HepG2 (cell line): ENCODE measurements around the gene ZCCHC3. TPM values are rescaled to one million over a fixed set of nuclear protein-coding genes. Genes with fewer than 3 reads are reported as not detected.
A peak's percentile ranks its signal among the peaks of the same experiment; 100 is the strongest.

Experiments used
- FOXK2 ChIP-seq: fragments of 450-650 bp; IDR thresholded peaks from 2 replicates; pipeline ENCODE4 v1.6.1; 2016
- KLF12 ChIP-seq: sonication (generic); formaldehyde crosslinking; IDR thresholded peaks from 2 replicates; pipeline ENCODE4 v1.4.0; 2020; ENCODE audit warnings: missing genetic modification reagents, borderline replicate concordance
- TSC22D2 ChIP-seq: sonication (generic); formaldehyde crosslinking; IDR thresholded peaks from 2 replicates; pipeline ENCODE4 v1.5.1; 2020; ENCODE audit warnings: missing genetic modification reagents, mild to moderate bottlenecking, borderline replicate concordance
- ZBTB1 ChIP-seq: sonication (generic); formaldehyde crosslinking; IDR thresholded peaks from 2 replicates; pipeline ENCODE4 v1.4.0; 2020; ENCODE audit warnings: missing genetic modification reagents, borderline replicate concordance
- ZNF230 ChIP-seq: sonication (generic); formaldehyde crosslinking; IDR thresholded peaks from 2 replicates; pipeline ENCODE4 v1.4.0; 2020; ENCODE audit warnings: mild to moderate bottlenecking, missing genetic modification reagents
- ZNF382 ChIP-seq: sonication (generic); formaldehyde crosslinking; IDR thresholded peaks from 2 replicates; pipeline ENCODE4 v1.5.0; 2020; ENCODE audit warnings: missing genetic modification reagents, mild to moderate bottlenecking, borderline replicate concordance
- ZNF530 ChIP-seq: sonication (generic); formaldehyde crosslinking; IDR thresholded peaks from 2 replicates; pipeline ENCODE4 v1.5.0; 2020; ENCODE audit warnings: low read depth, mild to moderate bottlenecking, missing genetic modification reagents
- ZNF83 ChIP-seq: sonication (generic); formaldehyde crosslinking; IDR thresholded peaks from 2 replicates; pipeline ENCODE4 v1.4.0; 2020; ENCODE audit warnings: missing genetic modification reagents, mild to moderate bottlenecking, borderline replicate concordance
- polyA plus RNA-seq, 8 experiments: library from polyadenylated mRNA; depleted of rRNA in 3 of 8; stranded (reverse) in 7 of 8; unstranded in 1 of 8; fragments of >200 nt; fragmentation: Illumina TruSeq in 4 of 8; extraction: Trizol in 4 of 8; gene quantifications; 2 replicates each; pipeline versions ENCODE4 v1.2.1 to v1.2.3, GENCODE V29; 2011 to 2016; ENCODE audit warnings: low read depth in 4 of 8, missing spikeins in 1 of 8, mixed read lengths in 1 of 8; ENCODE audit not compliant: insufficient read depth in 1 of 8
- total RNA-seq, 5 experiments: library from RNA; depleted of rRNA; stranded (reverse); fragments of >200 nt; fragmentation: Illumina TruSeq; extraction: Trizol; gene quantifications; 2 replicates each; pipeline ENCODE4 v1.2.3, GENCODE V29; 2016; ENCODE audit warnings: low read depth in 1 of 5
- TF ChIP-seq, protein P1 (sequence below): sonication (generic); formaldehyde crosslinking; IDR thresholded peaks from 2 replicates; pipeline ENCODE4 v1.4.0; 2020; ENCODE audit warnings: missing genetic modification reagents
- TF ChIP-seq, protein P2 (sequence below): IDR thresholded peaks from 2 replicates; pipeline ENCODE4 v1.4.0; 2020; ENCODE audit warnings: mild to moderate bottlenecking, missing genetic modification reagents
- TF ChIP-seq, protein P3 (sequence below): sonication (generic); formaldehyde crosslinking; IDR thresholded peaks from 2 replicates; pipeline ENCODE4 v1.4.0; 2020; ENCODE audit warnings: mild to moderate bottlenecking, missing genetic modification reagents
- TF ChIP-seq, protein P4 (sequence below): sonication (generic); formaldehyde crosslinking; IDR thresholded peaks from 2 replicates; pipeline ENCODE4 v1.4.0; 2020; ENCODE audit warnings: missing genetic modification reagents

ZCCHC3 gene
- total and polyA plus RNA-seq, 2 of the 13 experiments (the other 11 are each of a cell fraction or from before 2014, with no cell fraction given), result 46.6 to 63.0 TPM

DNA sequence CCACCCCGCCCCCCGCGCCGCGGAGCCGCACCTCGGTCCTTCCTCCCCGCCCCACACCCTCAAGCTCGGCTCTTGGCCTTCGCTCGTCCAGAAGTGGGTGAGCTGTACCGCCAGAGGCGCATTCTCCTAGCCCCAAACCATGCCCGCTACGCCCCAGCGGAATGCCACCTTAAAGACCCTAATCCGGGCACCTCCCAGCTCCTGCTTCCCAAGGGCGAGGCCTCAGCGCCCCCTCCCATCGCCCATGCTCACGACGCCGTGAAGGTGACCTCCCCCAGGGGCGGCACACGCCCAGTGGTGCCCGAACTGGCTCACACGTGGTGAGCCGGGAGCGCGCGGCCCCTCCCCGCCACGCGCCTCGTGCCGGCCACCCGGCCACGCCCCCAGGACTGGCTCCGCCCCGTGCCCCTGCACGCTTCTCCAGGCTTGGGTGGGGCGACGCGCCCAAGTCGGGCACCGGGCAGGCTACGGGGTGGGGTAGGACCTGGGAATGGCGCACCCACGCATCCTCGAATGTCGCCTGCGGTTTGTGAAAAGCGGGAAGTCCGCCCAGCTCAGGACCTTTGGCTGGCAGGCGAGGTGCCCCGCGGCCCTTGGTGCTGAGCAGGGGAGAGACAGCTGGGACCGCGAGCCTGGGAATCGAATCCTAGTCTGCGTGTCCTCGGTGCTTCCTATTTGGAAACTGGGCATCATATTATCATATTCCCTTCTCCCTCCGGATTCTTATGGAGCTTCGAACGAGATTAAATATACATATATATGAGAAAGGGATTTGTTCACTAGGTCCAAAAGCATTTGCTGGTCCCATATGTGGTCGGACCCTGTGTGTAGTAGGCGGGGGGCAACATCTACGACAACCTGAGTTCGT is 27.0 kb downstream of the ZCCHC3 start (continued):
- TF ChIP-seq ZNF83 (CRISPR knock-in tag) (peak; percentile 97), ZNF530 (0 out of 2 replicates have a peak, but pooled peaks have one; percentile 66), TSC22D2 (peak; percentile 96), ZNF382 (CRISPR knock-in tag) (no peak), ZNF230 (CRISPR knock-in tag) (peak; percentile 99), FOXK2 (no peak), ZBTB1 (no peak), KLF12 (CRISPR knock-in tag) (peak; percentile 99)
- TF ChIP-seq, protein P1, sequence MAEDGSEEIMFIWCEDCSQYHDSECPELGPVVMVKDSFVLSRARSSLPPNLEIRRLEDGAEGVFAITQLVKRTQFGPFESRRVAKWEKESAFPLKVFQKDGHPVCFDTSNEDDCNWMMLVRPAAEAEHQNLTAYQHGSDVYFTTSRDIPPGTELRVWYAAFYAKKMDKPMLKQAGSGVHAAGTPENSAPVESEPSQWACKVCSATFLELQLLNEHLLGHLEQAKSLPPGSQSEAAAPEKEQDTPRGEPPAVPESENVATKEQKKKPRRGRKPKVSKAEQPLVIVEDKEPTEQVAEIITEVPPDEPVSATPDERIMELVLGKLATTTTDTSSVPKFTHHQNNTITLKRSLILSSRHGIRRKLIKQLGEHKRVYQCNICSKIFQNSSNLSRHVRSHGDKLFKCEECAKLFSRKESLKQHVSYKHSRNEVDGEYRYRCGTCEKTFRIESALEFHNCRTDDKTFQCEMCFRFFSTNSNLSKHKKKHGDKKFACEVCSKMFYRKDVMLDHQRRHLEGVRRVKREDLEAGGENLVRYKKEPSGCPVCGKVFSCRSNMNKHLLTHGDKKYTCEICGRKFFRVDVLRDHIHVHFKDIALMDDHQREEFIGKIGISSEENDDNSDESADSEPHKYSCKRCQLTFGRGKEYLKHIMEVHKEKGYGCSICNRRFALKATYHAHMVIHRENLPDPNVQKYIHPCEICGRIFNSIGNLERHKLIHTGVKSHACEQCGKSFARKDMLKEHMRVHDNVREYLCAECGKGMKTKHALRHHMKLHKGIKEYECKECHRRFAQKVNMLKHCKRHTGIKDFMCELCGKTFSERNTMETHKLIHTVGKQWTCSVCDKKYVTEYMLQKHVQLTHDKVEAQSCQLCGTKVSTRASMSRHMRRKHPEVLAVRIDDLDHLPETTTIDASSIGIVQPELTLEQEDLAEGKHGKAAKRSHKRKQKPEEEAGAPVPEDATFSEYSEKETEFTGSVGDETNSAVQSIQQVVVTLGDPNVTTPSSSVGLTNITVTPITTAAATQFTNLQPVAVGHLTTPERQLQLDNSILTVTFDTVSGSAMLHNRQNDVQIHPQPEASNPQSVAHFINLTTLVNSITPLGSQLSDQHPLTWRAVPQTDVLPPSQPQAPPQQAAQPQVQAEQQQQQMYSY (CRISPR knock-in tag), result peak; percentile 79
- TF ChIP-seq, protein P2, sequence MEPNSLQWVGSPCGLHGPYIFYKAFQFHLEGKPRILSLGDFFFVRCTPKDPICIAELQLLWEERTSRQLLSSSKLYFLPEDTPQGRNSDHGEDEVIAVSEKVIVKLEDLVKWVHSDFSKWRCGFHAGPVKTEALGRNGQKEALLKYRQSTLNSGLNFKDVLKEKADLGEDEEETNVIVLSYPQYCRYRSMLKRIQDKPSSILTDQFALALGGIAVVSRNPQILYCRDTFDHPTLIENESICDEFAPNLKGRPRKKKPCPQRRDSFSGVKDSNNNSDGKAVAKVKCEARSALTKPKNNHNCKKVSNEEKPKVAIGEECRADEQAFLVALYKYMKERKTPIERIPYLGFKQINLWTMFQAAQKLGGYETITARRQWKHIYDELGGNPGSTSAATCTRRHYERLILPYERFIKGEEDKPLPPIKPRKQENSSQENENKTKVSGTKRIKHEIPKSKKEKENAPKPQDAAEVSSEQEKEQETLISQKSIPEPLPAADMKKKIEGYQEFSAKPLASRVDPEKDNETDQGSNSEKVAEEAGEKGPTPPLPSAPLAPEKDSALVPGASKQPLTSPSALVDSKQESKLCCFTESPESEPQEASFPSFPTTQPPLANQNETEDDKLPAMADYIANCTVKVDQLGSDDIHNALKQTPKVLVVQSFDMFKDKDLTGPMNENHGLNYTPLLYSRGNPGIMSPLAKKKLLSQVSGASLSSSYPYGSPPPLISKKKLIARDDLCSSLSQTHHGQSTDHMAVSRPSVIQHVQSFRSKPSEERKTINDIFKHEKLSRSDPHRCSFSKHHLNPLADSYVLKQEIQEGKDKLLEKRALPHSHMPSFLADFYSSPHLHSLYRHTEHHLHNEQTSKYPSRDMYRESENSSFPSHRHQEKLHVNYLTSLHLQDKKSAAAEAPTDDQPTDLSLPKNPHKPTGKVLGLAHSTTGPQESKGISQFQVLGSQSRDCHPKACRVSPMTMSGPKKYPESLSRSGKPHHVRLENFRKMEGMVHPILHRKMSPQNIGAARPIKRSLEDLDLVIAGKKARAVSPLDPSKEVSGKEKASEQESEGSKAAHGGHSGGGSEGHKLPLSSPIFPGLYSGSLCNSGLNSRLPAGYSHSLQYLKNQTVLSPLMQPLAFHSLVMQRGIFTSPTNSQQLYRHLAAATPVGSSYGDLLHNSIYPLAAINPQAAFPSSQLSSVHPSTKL, result peak; percentile 91
- TF ChIP-seq, protein P3, sequence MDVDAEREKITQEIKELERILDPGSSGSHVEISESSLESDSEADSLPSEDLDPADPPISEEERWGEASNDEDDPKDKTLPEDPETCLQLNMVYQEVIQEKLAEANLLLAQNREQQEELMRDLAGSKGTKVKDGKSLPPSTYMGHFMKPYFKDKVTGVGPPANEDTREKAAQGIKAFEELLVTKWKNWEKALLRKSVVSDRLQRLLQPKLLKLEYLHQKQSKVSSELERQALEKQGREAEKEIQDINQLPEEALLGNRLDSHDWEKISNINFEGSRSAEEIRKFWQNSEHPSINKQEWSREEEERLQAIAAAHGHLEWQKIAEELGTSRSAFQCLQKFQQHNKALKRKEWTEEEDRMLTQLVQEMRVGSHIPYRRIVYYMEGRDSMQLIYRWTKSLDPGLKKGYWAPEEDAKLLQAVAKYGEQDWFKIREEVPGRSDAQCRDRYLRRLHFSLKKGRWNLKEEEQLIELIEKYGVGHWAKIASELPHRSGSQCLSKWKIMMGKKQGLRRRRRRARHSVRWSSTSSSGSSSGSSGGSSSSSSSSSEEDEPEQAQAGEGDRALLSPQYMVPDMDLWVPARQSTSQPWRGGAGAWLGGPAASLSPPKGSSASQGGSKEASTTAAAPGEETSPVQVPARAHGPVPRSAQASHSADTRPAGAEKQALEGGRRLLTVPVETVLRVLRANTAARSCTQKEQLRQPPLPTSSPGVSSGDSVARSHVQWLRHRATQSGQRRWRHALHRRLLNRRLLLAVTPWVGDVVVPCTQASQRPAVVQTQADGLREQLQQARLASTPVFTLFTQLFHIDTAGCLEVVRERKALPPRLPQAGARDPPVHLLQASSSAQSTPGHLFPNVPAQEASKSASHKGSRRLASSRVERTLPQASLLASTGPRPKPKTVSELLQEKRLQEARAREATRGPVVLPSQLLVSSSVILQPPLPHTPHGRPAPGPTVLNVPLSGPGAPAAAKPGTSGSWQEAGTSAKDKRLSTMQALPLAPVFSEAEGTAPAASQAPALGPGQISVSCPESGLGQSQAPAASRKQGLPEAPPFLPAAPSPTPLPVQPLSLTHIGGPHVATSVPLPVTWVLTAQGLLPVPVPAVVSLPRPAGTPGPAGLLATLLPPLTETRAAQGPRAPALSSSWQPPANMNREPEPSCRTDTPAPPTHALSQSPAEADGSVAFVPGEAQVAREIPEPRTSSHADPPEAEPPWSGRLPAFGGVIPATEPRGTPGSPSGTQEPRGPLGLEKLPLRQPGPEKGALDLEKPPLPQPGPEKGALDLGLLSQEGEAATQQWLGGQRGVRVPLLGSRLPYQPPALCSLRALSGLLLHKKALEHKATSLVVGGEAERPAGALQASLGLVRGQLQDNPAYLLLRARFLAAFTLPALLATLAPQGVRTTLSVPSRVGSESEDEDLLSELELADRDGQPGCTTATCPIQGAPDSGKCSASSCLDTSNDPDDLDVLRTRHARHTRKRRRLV (CRISPR knock-in tag), result no peak; the same call in none of the 2 replicates
- TF ChIP-seq, protein P4, sequence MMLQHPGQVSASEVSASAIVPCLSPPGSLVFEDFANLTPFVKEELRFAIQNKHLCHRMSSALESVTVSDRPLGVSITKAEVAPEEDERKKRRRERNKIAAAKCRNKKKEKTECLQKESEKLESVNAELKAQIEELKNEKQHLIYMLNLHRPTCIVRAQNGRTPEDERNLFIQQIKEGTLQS, result peak; percentile 79
